Common myeloid progenitor, CD34-positive (primary cell): Measurements from ENCODE around the gene RNF19B.

ENCODE experiments used
- CTCF ChIA-PET: fragments of 350-600 bp; sonication (Branson Sonifier 250); formaldehyde crosslinking; loops from one replicate; lab custom pipeline; 2021; ENCODE audit warnings: antibody characterized with exemption; lab: Charles Lee
- POLR2A ChIA-PET: fragments of 350-600 bp; sonication (Branson Sonifier 250); formaldehyde crosslinking; loops from one replicate; lab custom pipeline; 2021; ENCODE audit warnings: antibody characterized with exemption; lab: Charles Lee
- DNase-seq, 3 donors: peaks; one replicate each; pipeline versions ENCODE4 v3.0.0 to v3.0.0-alpha.2; 2013
- H3K27ac ChIP-seq, 2 experiments: 1 replicate in 1 of 2; 2 replicates in 1 of 2; pipeline ENCODE4 v1.7.0; 2013; ENCODE audit warnings: inconsistent platforms in 2 of 2, low read length in 2 of 2, mild to moderate bottlenecking in 2 of 2, low read depth in 1 of 2, moderate library complexity in 1 of 2; ENCODE audit not compliant: severe bottlenecking in 2 of 2, insufficient read depth in 1 of 2, poor library complexity in 1 of 2
- H3K27me3 ChIP-seq, 5 experiments: replicated peaks in 2 of 5; 1 replicate in 3 of 5; 2 replicates in 2 of 5; pipeline versions ENCODE4 v1.6.1 to v1.7.0; 2013; ENCODE audit warnings: low read length in 4 of 5, mild to moderate bottlenecking in 2 of 5, moderate library complexity in 2 of 5, inconsistent platforms in 1 of 5; ENCODE audit not compliant: insufficient read depth in 5 of 5, control insufficient read depth in 4 of 5
- H3K36me3 ChIP-seq, 4 experiments: 1 replicate in 2 of 4; 2 replicates in 2 of 4; pipeline versions ENCODE4 v1.6.1 to v1.7.0; 2013; ENCODE audit warnings: low read length in 3 of 4, control low read depth in 1 of 4, mild to moderate bottlenecking in 1 of 4; ENCODE audit not compliant: control insufficient read depth in 4 of 4, insufficient read depth in 4 of 4
- H3K4me1 ChIP-seq, 4 experiments: 1 replicate in 3 of 4; 2 replicates in 1 of 4; pipeline versions ENCODE4 v1.6.1 to v1.7.1; 2013; ENCODE audit warnings: low read length in 3 of 4, mild to moderate bottlenecking in 3 of 4, control low read depth in 1 of 4, inconsistent platforms in 1 of 4, moderate library complexity in 1 of 4; ENCODE audit not compliant: control insufficient read depth in 4 of 4, insufficient read depth in 4 of 4; ENCODE audit errors: control extremely low read depth in 1 of 4
- H3K4me3 ChIP-seq, 7 experiments: 1 replicate in 4 of 7; 2 replicates in 3 of 7; pipeline versions ENCODE4 v1.5.1 to v1.7.0; 2013; ENCODE audit warnings: mild to moderate bottlenecking in 7 of 7, low read length in 6 of 7, moderate library complexity in 6 of 7, inconsistent platforms in 2 of 7, low read depth in 2 of 7, control low read depth in 1 of 7; ENCODE audit not compliant: insufficient read depth in 4 of 7, control insufficient read depth in 1 of 7; ENCODE audit errors: extremely low read depth in 1 of 7
- H3K9me3 ChIP-seq, 5 experiments: 1 replicate in 4 of 5; 2 replicates in 1 of 5; pipeline versions ENCODE4 v1.6.1 to v1.7.1; 2013; ENCODE audit warnings: low read length in 4 of 5, mild to moderate bottlenecking in 2 of 5, inconsistent platforms in 1 of 5, low read depth in 1 of 5, moderate library complexity in 1 of 5; ENCODE audit not compliant: control insufficient read depth in 4 of 5, insufficient read depth in 2 of 5; ENCODE audit errors: control extremely low read depth in 1 of 5
- WGBS: methylation state at CpG from one replicate; pipeline ENCODE4 v1.1.5; 2013; ENCODE audit not compliant: insufficient coverage; 5-methylcytosine and 5-hydroxymethylcytosine counted together

RNF19B gene

DNA sequence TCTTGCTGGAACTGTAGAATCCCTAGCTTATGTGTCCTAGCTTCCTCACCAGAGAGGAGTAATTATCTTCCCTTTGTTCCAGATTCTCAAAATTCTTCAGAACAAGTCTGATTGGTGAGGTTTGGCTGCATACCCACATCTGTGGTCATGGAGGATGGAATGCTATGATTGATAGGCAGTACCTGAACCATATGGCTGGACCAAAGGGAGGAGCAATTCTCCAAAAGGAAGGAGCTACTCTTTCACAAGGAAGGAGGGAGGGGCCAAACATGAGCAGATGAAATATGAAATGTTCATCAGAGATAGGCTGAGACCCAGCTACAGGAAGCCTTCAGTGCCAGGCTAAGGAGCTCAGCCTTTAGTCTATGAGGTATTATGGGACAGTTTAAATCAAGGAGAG is 5.0 kb upstream of the RNF19B start:
- H3K4me1 ChIP-seq: peaks cover 2 to 15% (median 11%) of the 10 kb centered on the region in 4 experiments
- DNase-seq: no peak
- H3K27ac ChIP-seq: no peak overlapping the region
- no peaks in the 10 kb centered on the region for H3K36me3 ChIP-seq
- H3K9me3 ChIP-seq: no peaks in the 10 kb centered on the region
- H3K27me3 ChIP-seq: peaks cover 6 to 27% (median 13%) of the 10 kb centered on the region in 5 experiments
- ChIA-PET CTCF (interaction anchor here (3.3 kb wide), 1 partner anchor 12 kb away, joined by 12 read pairs; no protein-coding TSS in a partner anchor), POLR2A (interaction anchor here (0.6 to 1.2 kb wide), 2 partner anchors 11 to 29 kb away, joined by 4 to 5 read pairs; no protein-coding TSS in a partner anchor)
- H3K4me3 ChIP-seq: no peak overlapping the region

GRCh38 chr1:32967888-32968568 is 3.4 kb upstream of the RNF19B start:
- WGBS: 85% methylated on average over 2 of the region's 4 CpGs
- Histone ChIP-seq H3K9me3 (no peaks in the 10 kb centered on the region), H3K4me3 (no peak overlapping the region), H3K27me3 (peaks cover 6 to 25% (median 11%) of the 10 kb centered on the region in 5 experiments), H3K4me1 (peaks cover 2 to 18% (median 14%) of the 10 kb centered on the region in 4 experiments), H3K36me3 (no peaks in the 10 kb centered on the region), H3K27ac (no peak overlapping the region)
- no peak for DNase-seq
- POLR2A ChIA-PET: interaction anchor here (1.1 kb wide), 1 partner anchor 13 kb away, joined by 4 read pairs; no protein-coding TSS in a partner anchor
- CTCF ChIA-PET: interaction anchor here (0.7 to 3.3 kb wide), 5 partner anchors 13 to 57 kb away, joined by 3 to 12 read pairs (median 3); no protein-coding TSS in a partner anchor

GRCh38 chr1:32966900-32967299 is 2.3 kb upstream of the RNF19B start:
- no peak for DNase-seq
- H3K27me3 ChIP-seq: peaks cover 0 to 13% (median 3%) of the 10 kb centered on the region in 5 experiments
- POLR2A ChIA-PET: no interaction called here
- H3K4me1 ChIP-seq: peaks cover 9 to 23% (median 19%) of the 10 kb centered on the region in 4 experiments
- H3K4me3 ChIP-seq: no peak overlapping the region
- CTCF ChIA-PET: interaction anchor here (1.5 to 3.3 kb wide), 2 partner anchors 15 to 58 kb away, joined by 3 to 12 read pairs; no protein-coding TSS in a partner anchor
- H3K36me3 ChIP-seq: no peaks in the 10 kb centered on the region
- H3K27ac ChIP-seq: no peak overlapping the region
- H3K9me3 ChIP-seq: no peaks in the 10 kb centered on the region
- WGBS: 100% methylated on average over 2 of the region's 2 CpGs

DNA sequence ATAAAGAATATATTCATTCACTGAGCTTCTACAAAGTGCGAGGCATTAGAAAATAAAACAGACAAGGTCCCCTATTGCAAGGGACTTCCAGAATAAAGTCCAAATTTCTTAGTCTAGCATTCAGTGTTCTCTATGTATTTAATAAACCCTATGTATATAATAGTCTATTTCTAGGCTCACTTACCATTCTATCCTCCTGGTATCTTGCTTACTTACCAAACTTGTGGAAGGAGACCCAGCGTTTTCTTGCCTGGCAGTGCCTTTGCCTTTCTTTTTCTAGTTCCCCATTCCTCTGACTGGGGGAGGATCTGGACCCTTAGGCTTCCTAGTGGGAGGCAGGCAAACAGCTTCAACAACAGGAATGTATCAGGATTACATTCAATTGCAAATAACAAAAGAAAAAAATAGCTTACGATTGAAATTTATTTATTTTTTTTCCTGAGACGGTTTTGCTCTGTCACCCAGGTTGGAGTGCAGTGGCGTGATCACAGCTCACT is 690 bp upstream of the RNF19B start:
- DNase-seq: peak in 1 of 3 donors; percentile 16
- Histone ChIP-seq H3K27ac (peak overlapping the region in 1 of 2 experiments; percentile 73), H3K36me3 (no peaks in the 10 kb centered on the region), H3K4me3 (peak overlapping the region in 6 of 7 experiments; percentile 59 to 89 (median 75)), H3K4me1 (peaks cover 9 to 30% (median 25%) of the 10 kb centered on the region in 4 experiments), H3K27me3 (no peaks in the 10 kb centered on the region), H3K9me3 (no peaks in the 10 kb centered on the region)
- CTCF ChIA-PET: interaction anchor here (0.8 to 2.2 kb wide), 7 partner anchors 11 to 42 kb away, joined by 3 to 11 read pairs (median 3); no protein-coding TSS in a partner anchor
- WGBS: 50% methylated on average over 1 of the region's 5 CpGs
- POLR2A ChIA-PET: interaction anchor here (1.0 to 3.6 kb wide), 7 partner anchors 11 to 35 kb away, joined by 3 to 28 read pairs (median 6); no protein-coding TSS in a partner anchor

DNA sequence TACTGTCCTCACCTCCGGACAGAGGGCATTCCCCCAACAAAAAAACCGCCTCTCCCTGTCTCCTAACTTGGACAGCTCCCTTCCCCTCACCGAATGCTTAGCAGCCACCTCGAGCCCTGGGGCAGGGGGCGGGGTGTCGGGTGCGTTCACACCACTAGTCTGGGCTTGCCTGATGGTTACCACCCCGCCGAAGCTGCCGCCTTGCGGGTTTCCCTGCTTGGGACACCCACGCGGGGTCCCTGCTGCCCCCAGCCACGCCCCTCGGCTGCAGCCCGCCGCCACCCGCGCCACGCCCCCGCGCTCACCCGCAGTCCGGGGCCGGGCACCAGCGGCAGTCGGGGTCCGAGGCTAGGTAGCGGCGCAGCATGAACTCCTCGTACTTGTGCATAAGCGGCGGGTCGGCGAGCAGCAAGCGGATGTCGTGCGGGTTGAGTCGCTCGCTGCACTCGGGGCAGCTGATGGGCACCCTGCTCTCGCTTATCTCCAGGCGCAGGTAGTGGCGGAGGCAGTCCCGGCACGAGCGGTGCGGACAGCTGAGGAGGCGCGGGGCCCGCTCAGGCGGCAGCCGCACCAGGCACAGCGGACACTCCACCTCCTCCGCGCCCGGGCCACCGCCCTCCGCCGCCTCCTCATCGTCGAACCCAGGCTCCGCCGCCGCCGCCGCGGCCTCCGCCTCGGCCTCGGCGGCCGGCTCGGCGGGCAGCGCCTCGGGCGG is 706 bp downstream of the RNF19B start:
- Histone ChIP-seq H3K27me3 (no peaks in the 10 kb centered on the region), H3K9me3 (no peaks in the 10 kb centered on the region), H3K27ac (peak overlapping the region in 1 of 2 experiments; percentile 58), H3K4me3 (peak overlapping the region; percentile 59 to 89 (median 79)), H3K36me3 (no peaks in the 10 kb centered on the region), H3K4me1 (peaks cover 7 to 30% (median 24%) of the 10 kb centered on the region in 4 experiments)
- ChIA-PET POLR2A (interaction anchor here (0.6 to 3.6 kb wide), 11 partner anchors 9 to 45 kb away, joined by 3 to 28 read pairs (median 4); no protein-coding TSS in a partner anchor), CTCF (interaction anchor here (0.6 to 1.1 kb wide), 5 partner anchors 17 to 91 kb away, joined by 3 to 5 read pairs (median 4); no protein-coding TSS in a partner anchor)
- peak; percentile 56 to 82 (median 73) for DNase-seq
- 0% methylated on average over 71 of the region's 78 CpGs for WGBS

- peak; percentile 39 to 85 (median 80) for DNase-seq
- Histone ChIP-seq H3K4me3 (peak overlapping the region in 6 of 7 experiments; percentile 59 to 87 (median 70)), H3K9me3 (no peaks in the 10 kb centered on the region), H3K27ac (peak overlapping the region; percentile 15 to 56), H3K4me1 (peaks cover 7 to 30% (median 24%) of the 10 kb centered on the region in 4 experiments), H3K36me3 (no peaks in the 10 kb centered on the region), H3K27me3 (no peaks in the 10 kb centered on the region)
- 59% methylated on average over 2 of the region's 6 CpGs for WGBS
- CTCF ChIA-PET: interaction anchor here (0.7 to 1.4 kb wide), 6 partner anchors 12 to 50 kb away, joined by 3 to 4 read pairs (median 3); no protein-coding TSS in a partner anchor
- POLR2A ChIA-PET: interaction anchor here (0.6 to 3.6 kb wide), 3 partner anchors 30 to 36 kb away, joined by 3 to 28 read pairs (median 3); no protein-coding TSS in a partner anchor
Observed at GRCh38 chr1:32962248-32962896, 2.2 kb downstream of the RNF19B start.
